HG03159 (cell line): ENCODE results near the gene STK11IP.

ENCODE experiments used
- ATAC-seq: cut with Tn5 transposase; IDR thresholded peaks from one replicate; pipeline ENCODE4 v1.9.1; 2021; ENCODE audit warnings: mild to moderate bottlenecking, moderate library complexity; ENCODE audit not compliant: unreplicated experiment

The STK11IP gene, protein sequence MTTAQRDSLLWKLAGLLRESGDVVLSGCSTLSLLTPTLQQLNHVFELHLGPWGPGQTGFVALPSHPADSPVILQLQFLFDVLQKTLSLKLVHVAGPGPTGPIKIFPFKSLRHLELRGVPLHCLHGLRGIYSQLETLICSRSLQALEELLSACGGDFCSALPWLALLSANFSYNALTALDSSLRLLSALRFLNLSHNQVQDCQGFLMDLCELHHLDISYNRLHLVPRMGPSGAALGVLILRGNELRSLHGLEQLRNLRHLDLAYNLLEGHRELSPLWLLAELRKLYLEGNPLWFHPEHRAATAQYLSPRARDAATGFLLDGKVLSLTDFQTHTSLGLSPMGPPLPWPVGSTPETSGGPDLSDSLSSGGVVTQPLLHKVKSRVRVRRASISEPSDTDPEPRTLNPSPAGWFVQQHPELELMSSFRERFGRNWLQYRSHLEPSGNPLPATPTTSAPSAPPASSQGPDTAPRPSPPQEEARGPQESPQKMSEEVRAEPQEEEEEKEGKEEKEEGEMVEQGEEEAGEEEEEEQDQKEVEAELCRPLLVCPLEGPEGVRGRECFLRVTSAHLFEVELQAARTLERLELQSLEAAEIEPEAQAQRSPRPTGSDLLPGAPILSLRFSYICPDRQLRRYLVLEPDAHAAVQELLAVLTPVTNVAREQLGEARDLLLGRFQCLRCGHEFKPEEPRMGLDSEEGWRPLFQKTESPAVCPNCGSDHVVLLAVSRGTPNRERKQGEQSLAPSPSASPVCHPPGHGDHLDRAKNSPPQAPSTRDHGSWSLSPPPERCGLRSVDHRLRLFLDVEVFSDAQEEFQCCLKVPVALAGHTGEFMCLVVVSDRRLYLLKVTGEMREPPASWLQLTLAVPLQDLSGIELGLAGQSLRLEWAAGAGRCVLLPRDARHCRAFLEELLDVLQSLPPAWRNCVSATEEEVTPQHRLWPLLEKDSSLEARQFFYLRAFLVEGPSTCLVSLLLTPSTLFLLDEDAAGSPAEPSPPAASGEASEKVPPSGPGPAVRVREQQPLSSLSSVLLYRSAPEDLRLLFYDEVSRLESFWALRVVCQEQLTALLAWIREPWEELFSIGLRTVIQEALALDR

DNA sequence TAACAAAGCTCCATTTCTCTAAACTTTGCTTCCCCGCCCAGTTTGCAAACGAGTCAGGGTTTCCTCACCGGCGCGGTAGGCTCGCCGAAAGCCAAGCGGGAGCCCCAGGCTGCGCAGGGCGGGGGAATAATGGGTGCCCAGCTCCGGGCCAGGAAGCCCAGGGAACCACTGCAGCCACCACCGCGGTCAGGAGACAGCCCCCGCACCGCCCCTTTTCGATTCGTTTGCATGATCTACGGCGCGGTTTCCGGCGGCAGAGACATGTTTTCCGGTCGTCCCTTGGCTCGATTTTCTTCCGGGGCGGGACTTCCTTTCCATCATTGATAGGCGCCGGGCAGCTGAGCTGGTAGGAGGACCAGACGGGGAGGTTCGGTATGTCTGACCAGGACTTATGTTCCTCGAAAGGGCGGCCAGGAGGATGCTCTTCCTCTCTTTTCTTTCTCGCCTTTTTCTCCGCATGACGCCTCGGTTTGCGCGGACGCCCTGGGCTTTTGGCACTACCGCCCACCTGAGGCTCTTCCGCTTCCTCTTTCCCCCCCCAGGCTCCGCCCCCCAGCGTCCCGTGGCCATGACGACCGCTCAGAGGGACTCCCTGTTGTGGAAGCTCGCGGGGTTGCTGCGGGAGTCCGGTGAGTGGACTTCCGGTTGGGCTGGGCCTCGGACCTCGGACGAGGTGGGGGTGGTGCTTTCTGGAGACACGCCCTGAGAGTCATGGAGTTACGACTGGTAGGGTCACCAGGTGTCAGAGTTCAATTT lies at the start of gene STK11IP:
TSS of gene STK11IP (plus strand) at position 306 of the 756 bp plus-strand sequence. CDS start at position 569, 263 bp downstream.
- ATAC-seq, result peak; percentile 90

DNA sequence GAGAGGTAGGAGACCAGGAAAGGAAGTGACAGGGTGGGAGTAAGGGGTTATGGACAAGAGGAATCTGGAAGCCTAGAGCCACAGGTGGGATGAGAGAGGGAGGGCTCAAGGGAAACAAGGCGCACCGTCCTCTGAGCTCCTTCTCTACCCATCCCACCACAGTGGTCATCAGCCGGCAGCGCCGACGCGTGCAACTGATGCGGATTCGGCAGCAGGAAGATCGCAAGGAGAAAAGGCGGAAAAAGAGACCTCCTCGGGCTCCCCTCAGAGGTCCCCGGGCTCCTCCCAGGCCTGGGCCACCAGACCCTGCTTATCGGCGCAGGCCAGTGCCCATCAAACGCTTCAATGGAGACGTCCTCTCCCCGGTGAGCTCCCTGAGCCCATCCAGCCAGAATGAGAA lies 48.7 kb upstream of the STK11IP start:
- ATAC-seq, result no peak

DNA sequence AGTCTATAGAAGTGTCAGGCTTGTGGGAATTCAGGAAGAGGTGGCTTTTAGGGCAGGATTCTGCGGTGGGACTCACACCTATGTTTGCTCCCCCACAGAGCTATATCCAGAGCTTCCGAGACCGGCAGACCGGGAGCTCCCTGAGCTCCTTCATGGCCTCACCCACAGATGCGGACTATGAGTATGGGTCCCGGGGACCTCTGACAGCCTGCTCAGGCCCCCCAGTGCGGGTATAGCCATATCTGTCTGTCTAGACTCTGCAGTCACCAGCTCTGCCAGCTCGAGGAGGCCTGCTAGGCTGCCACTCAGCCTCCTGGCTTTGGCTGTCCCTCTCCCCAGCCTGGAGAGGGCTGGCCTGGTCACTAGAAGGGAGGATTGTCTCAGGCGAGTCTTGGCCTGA lies 48.0 kb upstream of the STK11IP start:
- ATAC-seq, result no peak

DNA sequence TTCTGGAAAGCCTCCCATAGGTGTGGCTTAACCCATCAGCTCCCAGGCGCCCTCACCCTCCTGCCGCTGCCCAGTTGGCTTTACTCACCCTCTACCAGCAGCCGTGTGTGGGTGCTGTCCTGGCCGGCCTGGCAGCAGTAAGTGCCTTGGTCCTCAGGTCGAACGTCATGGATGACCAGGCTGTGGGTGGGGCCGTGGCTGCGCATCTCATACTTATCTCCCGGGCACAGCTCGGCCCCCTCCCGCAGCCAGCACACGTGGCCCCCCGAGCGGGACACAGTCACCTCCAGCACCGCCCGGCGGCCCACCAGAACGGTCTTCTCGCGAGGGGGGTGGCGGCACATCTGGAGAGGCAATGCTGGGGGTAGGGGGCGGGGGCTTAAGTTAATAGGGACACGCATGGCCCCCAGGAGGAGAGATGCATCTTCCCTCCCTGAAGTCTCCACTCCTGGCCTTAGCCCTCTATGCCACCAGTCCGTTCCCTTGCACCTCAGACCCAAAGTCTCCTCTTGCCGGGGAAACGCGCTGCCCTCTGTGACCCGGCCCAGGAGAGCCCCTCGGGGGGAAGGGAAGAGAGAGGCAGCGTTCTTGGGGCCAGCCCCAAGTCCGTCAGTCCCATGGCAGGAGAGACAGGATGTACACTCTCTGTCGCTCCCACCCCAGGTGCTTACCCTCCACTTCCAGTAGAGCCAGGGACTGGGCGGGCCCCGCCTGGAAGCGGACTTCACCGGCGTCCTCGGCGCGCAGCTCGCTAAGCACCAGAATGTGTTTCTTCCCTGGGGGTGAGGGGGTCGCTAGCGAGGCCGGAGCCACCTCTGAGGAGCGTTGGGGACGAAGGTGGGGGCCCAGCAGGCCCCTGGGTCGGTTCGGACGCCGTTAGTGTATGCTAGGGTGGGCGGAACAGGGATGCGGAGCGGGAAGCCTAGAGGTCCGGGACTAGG lies 45.9 kb upstream of the STK11IP start:
- ATAC-seq, result peak; percentile 22

DNA sequence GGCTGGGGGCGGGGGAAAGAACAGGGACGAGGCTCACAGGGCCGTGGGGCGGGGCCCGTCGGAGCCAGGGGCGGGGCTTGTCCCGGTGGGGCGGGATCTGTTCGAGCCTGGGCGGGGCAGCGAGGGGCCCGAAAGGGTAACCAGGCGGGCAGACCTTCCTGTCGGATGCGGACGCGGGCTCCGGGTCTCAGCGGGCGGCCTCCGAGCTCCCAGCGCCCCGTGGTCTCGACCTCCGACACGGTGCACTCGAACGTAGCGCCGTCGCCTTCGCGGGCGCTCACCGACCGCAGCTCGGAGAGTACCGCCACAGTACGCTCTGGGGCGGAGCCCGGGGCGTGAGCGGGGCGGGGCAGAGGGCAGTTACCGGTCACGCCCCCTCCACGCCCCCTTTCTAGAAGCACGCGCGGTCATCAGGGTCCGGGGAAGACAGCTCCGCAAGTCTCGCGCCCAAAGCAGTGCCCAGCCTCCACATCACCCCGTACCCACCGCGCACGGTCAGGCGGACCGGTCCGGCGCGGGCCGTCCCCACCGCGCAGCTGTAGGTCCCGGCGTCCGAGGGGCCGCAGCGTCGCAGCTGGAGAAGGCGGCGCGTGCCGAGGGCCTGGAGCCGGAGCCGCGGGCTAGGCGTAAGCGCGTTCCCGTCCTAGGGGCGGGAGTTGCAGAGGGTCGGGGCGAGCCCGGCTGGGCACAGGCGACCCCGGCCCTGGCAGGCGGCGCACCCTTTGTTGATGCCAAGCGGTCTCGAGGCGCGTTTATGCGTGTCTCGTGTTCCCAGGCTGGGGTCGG lies 45.1 kb upstream of the STK11IP start:
- peak; percentile 90 for ATAC-seq

DNA sequence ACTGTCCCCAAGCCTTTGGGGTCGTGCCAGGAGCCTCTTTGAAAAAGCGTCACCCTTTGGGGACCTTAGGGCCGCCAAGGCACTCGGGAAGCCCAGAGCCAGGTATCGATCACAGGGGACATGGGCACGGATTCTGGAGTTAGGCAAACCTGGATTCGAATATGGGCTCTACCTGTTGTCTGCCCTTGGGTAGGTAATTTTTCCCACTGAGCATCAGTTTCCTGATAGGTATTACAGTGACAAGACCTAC lies 44.6 kb upstream of the STK11IP start:
- no peak for ATAC-seq

DNA sequence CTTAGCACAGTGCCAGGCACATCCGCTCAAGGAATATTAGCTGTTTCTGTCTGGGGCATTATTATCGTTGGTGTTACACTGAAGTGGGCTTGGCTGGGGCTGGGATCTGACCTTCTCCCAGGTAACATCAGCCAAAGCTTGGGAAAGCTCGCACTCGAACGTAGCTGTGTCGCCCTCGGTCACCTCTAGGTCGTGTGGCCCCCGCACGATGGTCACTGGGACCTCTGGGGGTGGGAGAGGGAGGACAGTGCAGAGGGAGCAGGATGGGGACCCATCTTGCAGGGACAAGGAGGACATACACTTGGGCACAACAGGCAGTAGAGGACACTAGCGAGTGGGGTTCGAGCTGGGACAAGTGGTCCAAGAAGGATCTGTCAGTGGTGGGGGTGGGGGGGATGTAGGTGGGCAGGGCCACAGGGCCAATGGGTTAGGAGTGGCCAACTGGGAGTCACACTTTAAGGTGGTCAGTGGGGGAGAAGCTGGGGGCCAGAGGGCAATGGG lies 44.1 kb upstream of the STK11IP start:
- ATAC-seq, result no peak

DNA sequence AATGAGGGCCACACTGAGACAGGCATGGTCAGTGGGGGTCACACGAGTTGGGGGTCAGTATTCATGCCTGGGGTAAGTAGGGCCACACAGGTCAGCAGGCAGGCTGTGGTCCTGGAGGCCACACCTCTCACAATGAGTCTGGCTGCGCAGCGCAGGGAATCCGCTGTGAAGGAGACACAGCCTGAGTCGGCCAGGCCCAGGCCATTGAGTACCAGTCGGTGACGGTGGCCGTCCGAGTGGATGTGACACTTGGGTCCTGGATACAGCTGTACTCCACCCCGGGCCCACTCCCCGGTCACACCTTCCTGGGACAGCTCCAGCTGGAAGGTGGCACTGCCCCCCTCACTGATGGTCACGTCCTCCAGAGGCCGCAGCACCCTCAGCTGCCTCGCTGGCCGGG lies 43.3 kb upstream of the STK11IP start:
- ATAC-seq, result no peak

DNA sequence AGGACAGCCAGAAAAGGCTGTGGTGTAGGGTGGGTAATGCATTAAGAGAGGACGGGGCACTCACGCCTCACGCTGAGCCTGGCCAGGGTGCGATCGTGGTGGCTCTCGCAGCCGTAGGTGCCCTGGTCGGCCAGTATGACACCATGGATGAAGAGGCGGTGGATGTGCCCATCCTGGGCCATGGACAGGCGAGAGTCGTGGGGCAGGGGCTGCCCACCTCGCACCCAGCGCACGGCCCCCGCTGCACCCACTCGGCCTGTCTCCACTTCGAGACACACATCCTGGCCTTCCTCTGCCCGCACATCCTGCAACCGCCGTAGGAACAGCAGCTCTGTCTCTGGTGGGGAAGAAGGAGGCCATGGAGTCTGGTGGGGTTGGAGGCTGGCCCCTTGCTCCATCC lies 41.7 kb upstream of the STK11IP start:
- no peak for ATAC-seq

DNA sequence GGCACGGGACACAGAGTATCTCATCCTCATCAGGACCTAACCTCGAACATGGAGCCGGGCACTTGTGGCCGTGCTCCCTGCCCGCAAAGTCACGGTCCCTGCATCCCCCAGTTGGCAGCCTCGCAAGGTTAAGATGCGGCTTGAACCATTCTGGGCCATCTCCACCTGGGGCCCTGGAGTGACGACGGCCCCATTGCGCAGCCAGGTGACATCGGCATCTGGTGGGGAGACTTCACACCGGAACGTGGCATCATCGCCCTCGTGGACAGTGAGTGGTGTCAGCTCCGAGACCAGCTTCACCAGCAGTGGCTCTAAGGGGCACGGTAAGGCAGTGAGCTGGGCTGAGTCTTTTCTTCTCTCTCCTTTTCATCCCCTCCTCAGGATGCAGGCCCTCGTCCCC lies 41.2 kb upstream of the STK11IP start:
- no peak for ATAC-seq

DNA sequence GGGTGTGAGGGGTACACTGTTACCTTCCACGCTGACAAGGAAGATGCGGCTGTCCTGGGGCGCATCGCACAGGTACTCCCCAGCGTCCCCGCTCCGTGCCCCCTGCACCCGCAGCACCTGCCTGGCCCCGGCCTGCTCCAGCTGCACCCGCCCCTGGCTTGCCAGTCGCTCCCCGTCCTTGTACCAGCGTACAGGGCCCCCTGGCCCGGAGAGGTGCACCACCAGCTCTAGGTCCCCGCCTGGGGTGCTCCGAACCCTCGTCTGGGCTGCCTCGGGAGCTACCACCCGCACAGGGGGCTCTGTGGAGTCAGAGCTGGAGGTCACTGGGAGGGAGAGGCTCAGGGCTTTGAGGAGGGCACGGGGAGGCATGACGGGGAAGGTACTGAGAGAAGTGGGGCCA lies 40.3 kb upstream of the STK11IP start:
- no peak for ATAC-seq

DNA sequence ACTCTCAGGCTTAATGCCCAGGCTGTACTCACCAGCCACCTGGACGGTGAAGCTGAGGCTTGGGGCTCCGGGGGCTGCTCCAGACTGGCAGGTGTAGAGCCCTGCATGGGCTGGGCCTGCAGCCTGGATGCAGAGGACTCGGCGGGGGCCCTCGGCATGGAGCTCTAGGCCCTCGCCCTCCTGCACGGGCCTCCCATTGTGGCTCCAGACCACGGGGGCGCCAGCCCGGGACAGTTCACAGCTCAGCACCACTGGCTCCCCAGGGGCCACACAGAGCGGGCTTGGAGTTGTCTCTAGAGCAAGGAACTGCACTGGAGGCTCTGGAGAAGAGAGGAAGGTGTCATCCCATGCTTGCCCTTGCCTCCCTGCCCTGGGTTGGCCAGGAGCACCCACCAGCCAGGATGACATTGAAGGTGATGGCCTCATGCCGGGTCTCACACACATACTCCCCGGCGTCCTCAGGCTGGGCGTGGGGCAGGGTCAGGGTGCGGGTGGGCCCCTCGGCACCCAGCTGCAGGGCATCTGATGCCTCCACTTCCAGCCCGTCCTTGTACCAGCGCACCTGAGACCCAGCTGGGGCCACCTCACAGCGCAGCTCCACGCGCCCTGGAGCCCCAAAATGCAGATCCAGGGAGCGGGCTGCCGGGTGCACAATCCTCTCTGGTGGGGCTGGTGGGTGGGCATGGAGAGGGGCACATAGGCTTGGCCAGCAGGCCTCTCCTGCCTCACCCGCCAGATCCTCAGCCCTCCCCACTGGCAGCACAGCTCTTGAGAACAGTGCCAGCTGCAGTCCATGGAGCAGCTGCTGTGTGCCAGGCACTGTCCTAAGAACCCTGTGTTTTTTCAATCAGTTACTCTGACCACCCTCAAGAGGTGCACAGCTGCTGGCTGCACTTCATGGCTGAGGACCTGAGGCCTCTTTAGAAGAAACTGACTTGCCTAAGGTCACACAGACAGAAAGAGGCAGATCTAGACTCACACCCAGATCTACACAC lies 39.6 kb upstream of the STK11IP start:
- no peak for ATAC-seq

DNA sequence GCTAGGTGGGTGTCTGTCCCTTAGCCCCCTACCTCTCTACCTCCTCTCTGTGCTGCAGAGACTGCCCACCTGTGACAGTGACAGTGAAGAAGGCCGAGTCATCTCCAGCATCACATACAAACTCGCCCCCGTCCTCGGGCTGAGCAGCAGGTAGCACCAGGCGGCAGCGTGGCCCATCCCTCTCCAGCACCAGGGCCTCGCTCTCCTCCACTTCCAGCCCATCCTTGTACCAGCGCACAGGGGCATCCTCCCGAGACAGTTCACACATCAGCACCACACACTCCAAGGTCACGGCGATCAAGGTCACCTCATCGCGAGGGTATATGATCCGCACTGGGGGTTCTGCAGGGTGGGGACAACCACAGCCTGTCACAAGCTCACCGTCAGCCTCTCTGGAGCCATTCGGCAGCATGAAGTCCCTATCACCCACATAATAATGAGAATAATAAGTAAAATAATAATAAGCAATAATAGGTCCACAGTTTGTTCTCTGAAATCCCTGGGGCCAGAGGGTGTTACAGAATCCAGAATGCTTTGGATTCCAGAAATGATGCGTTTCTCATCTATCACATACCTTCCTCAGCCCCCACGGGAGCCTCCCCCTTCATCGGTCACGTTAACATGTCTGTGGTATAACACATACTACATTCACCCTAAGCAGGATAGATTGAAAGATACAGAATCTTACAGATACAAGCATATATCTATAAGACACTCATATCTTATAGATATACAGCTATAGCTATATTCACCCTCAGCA lies 38.3 kb upstream of the STK11IP start:
- no peak for ATAC-seq

DNA sequence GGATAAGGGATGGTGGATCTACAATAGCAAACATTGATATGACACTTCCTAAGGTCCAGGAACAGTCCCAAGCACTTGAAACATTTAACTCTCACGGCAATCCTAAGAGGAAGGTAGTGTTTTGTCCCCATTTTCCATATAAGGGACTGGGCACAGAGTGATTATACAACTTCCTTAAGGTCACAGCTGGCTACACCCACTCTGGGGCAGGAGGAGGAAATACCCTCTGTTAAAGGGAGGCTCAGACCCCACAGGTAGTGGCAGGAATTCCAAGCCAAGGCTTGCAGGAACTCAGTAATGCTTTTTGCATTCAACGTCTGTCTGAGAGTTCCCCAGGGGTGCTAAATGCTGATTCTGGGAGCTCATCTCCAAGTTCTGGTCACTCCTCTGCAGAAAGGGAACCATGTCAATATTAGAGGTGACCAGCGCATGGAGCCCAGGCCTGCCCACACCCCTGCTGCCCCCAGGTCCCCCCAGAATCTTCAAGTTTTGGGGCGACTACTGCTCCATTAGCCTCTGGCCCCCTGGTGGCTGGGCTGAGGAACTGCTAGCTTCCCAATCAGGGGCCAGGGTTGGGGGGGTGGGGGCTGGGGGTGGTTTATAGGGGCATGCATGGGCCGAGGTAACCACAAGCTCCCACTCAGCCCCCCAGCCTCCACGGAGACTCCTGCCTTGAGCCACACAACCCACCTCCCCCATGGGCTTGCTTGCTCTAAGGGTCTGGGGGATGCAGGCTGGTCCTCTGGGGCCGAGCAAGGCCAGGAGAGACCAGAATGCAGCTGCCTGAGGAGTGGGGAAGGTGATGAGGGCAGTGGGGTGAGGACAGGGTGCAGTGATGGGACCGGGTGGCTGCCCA lies 37.4 kb upstream of the STK11IP start:
- ATAC-seq, result no peak

DNA sequence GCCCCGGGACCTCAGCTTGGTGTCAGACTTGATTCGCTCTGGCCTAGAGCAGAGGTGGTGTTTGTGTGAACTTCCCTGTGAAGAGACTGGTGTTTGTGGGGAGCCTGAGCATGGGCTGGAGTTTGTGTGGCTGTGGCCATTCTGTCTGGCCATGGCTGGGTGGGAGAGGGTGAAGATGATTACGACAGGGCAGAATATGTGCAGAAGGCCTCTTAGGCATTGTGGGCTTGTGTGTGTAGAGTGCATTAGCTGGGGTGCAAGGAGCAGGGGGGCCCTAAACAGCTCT lies 36.8 kb upstream of the STK11IP start:
- no peak for ATAC-seq
